HG02981 (cell line): ENCODE measurements around the gene RRAS.
"Not testable (repeated sequence)": the region's sequence is repeated elsewhere in the genome, so short reads cannot be mapped to it uniquely, and the experiment has no call there.

ENCODE experiments used
- ATAC-seq: cut with Tn5 transposase; IDR thresholded peaks from one replicate; pipeline ENCODE4 v1.9.1; 2021; ENCODE audit warnings: mild to moderate bottlenecking, moderate library complexity; ENCODE audit not compliant: unreplicated experiment

Gene RRAS

DNA sequence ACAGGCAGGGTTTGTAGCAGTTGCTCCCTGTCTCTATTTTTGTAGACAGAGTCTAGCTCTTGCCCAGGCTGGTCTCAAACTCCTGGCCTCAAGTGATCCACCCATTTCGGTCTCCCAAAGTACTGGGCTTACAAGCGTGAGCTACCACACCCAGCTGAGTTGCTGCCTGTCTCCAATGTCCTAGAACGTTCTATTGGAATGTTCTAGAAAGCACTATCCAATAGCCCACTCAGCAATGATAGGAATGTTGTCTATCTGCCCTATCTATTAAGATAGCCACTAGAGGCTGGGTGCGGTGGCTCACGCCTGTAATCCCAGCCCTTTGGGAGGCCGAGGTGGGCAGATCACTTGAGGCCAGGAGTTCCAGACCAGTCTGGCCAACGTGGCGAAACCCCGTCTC lies 6.7 kb downstream of the RRAS start:
- ATAC-seq: not testable (repeated sequence)

DNA sequence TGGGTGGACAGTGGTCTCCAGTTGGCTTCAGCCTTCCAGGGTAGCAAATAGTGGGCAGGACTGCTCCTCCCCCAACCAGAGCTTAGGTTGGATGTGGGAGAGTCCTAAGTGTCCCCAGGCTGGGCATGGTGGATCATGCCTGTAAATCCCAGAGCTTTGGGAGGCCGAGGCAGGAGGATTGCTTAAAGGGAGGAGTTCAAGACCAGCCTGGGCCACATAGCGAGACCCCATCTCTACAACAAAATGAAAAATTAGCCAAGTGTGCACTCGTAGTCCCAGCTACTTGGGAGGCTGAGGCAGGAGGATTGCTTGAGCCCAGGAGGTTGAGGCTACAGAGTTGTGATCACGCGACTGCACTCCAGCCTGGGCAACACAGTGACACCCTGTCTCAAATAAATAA lies 7.4 kb downstream of the RRAS start:
- ATAC-seq: no peak

DNA sequence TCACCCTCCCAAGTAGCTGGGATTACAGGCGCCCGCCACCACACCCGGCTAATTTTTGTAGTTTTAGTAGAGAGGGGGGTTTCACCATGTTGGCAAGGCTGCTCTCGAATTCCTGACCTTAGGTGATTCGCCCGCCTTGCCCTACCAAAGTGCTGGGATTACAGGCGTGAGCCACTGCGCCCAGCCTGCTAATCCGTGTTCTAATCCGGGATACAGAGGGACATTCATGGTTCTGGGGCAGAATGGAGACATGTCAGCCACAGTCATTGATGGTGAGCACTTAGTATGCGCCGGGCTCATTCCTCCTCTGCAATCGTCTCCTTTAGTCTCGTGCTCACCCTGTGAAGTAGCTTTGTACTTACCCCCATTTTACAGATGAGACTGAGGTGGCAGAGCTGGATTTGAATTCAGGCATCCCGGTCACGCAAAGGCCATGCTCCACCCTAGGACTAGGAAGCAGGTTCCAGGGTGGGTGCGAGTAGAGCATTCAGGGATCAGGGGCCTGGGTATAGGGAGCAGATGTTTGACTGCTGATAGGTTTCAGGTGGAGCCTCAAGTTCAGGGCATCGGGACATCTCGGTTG lies 8.2 kb downstream of the RRAS start:
- ATAC-seq: no peak

DNA sequence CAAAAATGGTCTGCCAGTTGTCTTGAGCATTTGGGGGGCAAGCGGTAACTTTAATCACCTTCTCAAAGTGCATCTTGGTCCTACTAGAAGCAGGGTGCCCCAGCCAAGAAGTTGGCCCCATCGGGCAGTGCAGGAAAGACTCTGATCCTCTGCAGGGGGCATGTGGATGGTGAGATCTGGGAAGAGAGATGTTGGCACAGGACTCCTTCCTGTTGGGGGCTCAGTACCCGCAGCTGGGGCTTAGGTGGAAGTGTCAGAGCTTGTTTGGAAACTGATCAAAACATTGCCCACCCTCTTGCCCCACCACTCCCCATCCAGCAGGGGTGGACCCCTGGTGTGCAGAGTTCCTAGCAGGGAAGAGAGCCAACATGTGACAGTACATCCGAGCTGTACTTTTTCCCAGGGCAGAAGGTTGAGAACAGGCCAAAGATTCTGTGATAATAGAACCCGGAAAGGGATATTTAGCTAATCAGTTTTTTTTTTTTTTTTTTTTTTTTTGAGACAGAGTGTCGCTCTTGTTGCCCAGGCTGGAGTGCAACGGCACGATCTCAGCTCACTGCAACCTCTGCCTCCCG lies 8.8 kb downstream of the RRAS start:
- ATAC-seq: no peak

DNA sequence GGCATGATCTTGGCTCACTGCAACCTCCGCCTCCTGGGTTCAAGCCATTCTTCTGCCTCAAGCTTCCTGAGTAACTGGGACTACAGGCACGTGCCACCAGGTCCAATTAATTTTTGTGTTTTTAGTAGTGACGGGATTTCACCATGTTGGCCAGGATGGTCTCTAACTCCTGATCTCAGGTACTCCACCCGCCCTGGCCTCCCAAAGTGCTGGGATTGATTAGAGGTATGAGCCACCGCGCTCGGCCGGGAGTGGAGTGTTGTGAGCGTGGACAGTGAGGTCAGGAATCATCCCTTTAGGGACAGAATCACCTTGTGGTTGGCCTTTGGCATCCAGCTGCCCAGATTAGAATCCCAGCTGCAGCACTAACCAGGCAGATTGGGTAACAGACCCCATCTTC lies 10.3 kb downstream of the RRAS start:
- ATAC-seq: no peak

DNA sequence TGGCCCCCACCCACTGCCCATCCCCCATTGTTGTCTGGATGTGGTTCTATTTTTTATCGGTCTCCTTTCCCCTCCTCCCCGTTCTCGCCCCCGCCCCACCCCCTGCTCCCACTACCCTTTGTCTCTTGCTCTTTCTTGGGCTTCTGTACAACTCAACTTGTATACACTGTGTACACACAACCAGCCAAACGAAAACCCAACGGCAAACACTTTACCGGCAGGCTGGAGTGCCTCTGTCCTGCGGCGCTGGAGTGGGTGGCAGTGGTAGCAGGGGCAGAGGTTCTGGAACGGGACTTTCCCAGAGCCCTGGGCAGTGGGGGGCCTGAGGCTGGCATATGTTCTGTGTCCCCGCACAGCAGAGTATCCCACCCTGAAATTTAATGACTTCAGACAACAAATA lies 13.7 kb downstream of the RRAS start:
- no peak for ATAC-seq

DNA sequence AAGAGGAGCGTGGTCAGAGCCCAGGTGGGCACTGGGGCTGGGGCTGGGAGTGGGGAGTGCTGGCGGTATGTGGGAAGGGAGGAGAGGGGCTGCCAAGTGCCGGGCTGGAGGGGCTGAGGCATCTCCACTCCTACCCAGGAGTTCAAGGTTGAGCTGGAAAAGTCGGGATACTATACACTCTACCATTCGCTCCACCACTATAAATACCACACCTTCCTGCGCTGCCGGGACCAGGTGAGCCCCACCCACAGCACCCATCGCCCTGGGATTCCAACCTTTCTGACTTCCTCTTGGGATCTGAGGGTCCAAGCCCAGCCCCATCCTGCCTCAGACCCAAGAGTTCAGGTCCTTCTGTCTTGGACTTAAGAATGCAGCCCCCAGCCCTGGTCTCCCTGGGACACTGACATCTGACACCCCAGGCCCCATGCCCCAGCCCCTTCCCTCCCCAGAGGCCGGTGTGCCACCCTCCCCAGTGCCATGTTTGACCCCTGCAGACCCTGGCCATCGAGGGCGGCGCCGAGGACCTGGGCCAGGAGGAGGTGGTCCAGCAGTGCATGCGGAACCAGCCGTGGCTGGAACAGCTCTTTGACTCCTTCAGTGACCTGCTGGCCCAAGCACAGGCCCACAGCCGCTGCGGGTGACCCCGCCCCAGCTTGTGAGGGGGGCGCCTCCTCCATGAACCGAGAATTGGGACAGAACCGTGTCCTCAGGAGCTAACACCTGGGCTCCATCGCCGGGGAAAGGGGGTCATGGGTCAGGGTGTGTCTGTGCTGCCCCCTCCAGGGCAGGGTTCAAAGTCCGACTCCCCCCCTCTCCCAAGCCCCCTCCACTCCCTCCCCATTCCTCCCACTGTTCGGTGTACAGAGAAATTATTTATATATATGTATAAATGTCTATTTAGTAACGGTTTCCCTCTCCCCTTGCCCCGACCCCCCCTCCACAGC lies 14.7 kb downstream of the RRAS start:
- no peak for ATAC-seq

DNA sequence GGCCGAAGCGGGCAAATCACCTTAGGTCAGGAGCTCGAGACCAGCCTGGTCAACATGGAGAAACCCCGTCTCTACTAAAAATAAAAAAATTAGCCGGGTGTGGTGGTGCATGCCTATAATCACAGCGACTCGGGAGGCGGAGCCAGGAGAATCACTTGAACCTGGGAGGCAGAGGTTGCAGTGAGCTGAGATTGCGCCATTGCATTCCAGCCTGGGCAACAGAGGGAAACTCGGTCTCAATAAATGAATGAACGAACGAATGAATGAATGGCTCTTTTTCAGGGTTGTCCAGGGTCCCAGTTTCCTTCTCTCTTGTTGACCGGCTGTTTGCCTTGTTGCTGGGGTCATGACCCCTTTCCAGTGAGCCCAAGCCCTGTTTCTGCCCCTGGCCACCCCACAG lies 22.1 kb downstream of the RRAS start:
- ATAC-seq: not testable (repeated sequence)

DNA sequence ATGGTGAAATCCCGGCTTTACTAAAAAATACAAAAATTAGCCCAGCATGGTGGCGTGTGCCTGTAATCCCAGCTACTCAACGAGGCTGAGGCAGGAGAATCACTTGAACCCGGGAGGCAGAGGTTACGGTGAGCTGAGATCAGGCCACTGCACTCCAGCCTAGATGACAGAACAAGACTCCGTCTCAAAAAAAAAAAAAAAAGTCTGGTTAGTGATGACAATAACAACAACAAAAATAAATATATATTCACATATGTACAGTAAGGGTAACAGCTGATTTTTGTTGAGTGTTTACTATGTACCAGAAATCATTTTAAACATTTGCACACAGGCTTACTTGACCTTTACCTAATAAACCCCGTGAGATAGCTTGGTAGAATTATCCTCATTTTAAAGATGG lies 23.0 kb downstream of the RRAS start:
- ATAC-seq: no peak

DNA sequence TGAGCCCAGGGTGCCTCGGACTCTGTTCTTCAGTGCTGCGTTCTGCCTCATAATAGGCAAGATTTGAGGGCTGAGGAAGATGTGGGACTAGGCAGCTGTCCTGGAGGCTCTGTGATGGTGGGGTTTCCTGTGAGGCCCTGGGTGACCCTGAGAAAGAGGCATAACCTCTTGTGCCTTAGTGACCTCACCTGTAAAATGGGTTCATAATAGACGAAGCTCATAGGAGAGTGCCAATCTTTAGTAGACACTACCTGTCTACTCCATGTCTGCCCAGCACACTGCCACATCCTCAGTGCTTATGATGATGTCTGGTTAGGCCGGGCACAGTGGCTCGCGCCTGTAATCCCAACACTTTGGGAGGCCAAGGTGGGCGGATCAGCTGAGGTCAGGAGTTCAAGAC lies 23.4 kb downstream of the RRAS start:
- no peak for ATAC-seq

DNA sequence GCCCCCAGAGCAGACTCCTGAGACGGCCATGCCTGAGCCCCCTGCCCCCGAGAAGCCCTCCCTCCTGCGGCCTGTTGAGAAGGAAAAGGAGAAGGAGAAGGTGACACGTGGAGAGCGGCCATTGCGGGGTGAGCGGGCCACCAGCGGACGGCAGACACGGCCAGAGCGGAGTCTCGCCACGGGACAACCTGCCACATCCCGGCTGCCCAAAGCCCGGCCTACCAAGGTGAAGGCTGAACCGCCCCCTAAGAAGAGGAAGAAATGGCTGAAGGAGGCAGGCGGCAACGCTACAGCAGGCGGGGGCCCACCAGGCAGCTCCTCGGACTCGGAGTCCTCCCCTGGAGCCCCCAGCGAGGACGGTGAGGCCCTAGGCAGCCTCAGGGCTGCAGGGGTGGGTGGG lies 24.1 kb downstream of the RRAS start:
- no peak for ATAC-seq

DNA sequence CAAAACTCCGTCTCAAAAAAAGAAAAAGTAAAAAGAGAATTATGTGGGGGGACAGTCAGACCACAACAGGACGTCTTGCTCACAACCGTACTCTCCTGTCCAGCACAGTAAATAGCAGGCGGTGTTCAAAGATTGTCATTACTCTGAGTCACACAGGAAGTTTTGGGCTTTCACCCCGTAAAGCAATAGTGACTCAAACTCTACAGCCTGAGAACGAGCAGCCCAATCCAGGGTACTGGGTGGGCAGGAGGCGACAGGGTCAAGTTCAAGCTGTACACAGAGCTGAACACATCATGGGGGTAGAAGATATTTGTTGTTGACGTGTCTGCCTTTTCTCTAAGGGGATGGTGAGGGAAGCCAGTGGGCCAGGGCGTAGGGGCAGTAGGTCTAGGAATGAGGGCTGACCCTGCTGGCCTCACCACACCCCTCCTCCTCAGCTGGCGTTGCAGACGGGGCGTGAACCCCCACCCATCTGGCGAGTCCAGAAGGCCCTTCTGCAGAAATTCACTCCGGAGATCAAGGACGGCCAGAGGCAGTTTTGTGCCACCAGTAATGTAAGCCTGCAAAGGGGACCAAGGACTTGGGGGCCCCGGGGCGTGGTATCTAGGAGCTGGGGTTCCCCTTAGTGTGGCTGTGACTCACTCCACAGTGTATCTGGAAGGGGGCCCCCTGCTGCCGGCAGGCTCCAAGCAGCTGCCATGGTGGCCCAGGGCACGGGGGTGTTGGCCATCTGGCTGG lies 25.7 kb downstream of the RRAS start:
- ATAC-seq: no peak

DNA sequence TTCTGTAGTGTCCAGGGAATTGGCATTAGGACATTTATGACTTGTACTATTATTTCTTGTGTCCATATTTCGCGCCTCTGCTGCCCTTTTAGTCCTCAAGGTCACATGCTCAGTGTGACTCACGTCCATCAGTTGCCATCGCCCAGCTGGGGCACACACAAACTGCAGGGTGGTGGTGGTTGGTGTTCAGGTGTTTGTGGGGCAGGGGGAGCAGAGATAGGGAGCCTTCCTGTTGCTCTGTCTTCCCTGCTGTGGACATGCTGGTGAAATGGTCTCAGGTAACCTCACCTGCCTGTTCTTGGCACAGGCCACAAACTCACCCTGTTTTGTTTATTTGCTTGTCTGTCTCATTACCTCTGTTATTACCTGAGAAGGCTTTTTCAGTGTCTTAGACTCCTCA lies 26.6 kb downstream of the RRAS start:
- ATAC-seq: no peak

DNA sequence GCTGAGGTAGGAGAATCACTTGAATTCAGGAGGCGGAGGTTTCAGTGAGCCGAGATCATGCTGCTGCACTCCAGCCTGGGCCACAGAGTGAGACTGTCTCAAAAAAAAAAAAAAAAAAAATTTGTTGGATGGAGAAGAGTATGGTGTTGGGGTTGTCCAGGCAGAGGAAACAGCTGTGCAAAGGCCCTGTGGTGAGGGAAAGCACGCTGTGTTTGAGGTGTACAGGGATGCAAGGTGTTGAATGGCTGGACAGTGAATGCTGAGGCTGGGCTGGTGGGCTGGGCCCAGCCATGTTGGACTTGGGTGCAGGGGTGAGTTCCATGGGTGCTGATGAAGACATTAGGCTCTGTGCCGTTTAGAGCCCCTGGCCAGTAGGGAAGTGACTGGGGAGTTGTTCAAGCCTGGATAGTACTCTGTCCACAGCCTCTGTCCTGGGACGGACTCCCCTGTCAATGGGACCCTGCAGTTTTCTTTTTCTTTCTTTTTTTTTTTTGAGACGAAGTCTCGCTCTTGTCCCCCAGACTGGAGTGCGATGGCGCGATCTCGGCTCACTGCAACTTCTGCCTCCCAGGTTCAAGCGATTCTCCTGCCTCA lies 30.3 kb downstream of the RRAS start:
- ATAC-seq: no peak

DNA sequence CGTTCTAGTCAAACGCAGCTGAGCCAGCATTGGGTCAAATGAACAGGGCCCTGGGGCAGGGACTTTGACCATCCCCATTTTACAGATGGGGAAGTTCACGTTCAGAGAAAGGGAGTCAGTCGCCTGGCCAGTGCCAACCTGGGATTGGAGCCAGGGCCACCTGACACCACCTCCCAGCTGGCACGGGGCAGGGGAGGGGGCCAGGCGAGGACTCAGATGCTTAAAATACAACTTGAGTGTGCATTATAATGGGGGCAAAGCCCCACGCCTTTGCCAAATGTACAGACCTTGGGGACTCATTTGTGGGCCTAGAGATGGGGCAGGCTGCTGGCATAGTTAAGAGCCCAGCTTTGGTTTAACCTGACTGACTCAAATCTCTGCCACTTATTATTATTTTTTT lies 34.3 kb downstream of the RRAS start:
- ATAC-seq: no peak

DNA sequence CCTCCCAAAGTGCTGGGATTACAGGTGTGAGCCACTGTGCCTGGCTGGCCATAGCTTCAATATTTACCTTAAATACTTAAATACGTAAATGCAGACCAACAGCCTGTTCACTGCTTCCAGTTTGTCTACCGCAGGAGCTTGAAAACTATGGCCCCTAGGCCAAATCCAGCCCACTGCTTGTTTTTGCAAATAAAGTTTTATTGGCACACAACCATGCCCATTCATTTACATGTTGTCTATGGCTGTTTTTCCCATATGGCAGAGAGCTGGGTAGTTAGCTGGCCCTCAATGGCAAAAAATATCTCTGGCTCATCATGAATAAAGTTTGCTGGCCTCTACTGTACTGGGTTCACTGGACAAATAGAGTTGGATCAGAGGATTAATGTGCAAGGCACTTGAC lies 37.1 kb downstream of the RRAS start:
- no peak for ATAC-seq

DNA sequence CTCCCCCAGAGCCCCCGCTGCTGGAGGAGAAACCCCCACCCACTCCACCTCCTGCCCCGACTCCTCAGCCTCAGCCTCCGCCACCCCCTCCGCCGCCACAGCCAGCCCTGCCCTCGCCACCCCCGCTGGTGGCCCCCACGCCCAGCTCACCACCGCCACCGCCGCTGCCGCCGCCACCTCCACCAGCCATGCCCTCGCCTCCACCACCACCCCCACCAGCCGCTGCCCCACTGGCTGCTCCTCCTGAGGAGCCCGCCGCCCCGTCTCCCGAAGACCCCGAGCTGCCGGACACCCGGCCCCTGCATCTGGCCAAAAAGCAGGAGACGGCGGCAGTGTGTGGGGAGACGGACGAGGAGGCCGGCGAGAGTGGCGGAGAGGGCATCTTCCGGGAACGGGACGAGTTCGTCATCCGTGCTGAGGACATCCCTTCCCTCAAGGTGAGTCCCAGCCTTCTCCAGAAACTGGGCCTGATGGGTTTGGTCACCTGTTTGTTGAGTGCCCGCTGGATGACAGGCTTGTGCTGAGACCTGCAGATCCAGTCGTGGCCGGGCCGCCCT lies 38.4 kb downstream of the RRAS start:
- ATAC-seq: no peak

DNA sequence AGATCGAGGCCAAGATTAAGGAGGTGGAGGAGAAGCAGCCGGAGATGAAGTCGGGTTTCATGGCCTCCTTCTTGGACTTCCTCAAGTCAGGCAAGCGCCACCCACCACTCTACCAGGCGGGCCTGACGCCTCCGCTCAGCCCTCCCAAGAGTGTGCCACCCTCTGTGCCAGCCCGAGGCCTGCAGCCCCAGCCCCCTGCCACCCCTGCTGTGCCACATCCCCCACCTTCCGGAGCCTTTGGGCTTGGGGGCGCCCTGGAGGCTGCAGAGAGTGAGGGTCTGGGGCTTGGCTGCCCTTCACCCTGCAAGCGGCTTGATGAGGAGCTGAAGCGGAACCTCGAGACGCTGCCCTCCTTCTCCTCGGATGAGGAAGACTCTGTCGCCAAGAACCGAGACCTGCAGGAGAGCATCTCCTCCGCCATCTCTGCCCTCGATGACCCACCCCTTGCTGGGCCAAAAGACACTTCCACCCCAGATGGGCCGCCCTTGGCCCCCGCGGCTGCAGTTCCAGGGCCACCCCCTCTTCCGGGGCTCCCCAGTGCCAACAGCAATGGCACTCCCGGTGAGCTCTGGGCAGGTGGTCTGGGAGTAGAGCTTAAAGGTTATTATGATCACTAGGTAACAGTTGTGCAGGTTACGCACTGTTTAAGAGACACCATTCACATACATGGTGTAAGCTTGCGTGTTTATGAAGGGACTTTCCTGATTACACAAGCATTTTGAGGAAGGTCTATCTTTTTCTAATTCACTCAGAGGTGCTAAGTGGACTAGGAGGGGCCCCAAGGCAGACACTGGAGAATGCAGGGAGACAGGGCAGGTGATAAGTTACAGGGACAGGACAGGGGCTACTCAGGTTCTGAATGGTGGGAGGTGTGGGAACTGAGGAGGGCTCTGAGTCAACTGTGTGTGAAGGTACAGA lies 40.3 kb downstream of the RRAS start:
- ATAC-seq: no peak

DNA sequence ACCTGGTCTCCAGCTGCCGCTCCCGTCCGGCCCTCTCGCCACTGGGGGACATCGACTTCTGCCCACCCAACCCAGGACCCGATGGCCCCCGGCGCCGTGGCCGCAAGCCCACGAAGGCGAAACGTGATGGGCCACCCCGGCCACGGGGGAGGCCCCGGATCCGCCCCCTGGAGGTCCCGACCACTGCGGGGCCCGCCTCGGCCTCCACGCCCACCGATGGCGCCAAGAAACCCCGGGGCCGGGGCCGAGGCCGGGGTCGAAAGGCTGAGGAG lies 42.3 kb downstream of the RRAS start:
- no peak for ATAC-seq
